ENCODE results near the gene SCARB2.

The SCARB2 gene

DNA sequence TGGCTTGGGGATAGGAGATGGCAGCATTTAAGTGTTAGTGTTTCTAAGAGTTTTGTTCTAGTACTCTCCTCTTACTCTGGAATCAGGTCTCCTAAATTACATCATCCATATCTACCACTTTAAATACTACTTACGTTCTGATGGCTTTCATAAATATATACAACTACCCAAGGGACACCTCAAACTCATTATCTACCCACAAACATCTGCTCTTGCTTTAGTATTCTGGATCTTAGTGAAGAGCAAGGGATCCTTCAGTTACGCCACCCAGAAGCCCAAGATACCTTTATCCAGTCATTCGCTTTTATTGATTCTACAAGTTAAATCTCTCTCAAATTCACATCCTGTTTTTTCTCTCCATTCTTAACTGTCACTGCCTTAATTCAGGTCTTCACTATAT is 72.4 kb downstream of the SCARB2 start:
- DNase-seq: no peak

DNA sequence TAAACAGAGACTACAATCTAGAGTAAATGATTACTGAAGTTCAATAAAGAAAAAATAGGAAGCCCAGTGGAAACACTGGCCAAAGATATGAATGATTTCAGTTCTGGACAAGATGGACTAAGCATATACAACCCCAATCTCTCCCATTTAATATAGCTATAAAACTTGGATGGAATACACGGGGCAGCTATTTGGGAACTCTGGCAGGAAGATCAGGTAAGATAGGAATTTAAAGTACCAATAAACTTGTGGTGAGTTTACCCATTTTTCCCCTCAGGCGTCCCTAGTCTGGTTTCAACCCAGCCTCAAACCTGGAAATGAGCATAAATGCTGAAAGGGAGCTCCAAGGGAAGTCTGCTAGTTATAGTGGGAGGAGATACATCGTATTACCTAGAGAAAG is 85.9 kb downstream of the SCARB2 start:
- no peak for DNase-seq

DNA sequence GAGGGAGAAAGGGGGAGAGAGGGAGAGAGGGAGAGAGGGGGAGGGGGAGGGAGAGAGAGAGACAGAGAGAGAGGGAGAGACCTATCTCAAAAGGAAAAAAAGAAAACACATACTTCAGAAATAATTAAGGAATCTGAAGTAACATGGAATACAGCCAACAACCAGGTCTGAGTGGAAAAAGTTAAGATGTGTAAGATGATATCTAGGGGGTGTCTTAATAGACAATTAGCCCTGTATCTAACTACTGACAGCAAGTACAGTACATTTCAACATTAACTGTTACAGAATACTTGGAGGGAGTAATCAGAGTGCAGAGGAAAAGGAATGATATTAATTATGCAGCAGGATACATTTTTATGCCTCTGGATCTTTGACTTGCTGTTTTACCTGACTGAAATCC is 87.8 kb downstream of the SCARB2 start:
- no peak for DNase-seq

DNA sequence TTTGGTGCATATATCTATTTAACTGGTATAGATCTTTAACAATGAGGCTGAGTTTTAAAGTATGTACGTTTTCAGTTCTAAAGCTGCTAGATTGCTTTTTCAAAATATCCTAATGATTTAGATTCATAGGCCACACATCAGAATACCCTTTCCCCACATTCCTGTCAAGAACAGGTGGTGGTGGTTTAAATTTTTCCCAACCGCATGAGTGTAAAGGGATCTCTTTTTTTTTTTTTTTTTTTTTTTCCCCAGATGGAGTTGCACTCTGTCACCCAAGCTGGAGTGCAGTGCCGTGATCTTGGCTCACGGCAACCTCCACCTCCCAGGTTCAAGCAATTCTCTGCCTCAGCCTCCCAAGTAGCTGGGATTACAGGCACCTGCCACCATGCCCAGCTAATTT is 93.4 kb downstream of the SCARB2 start:
- no peak for DNase-seq

DNA sequence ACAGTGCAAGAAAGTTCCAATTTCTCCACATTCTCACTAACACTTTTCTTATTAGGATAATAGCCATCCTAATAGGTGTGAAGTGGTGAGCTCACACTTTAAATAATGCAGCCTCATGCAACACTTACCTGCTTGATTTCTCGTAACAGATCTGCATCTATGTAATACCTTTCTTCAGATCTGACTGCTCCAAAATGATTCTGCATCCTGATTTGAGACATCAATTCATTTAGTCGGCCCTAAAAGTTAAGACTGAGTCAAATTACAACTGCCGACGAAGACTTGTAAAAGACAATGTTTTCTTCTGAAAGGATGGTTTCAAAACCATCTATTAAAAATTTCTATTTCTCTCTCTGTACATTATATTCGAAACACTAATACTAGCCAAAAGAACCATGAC is 96.1 kb downstream of the SCARB2 start:
- no peak for DNase-seq

DNA sequence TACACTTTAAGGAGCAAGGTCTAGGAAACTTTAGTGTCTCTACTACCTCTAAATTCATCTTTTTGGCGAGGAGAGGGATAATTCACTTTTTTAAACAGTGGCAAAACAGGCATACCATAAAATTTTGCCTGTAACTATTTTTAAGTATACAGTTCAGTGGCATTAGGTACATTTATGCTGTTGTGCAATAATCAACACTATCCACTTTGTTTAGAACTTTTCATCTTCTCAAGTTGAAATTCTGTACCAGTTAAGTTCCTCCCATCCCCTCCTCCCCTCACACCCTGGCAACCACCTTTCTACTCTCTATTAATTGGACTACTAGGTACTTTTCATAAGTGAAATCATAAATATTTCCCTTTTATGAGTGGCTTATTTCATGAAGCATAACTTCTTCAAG is 96.8 kb downstream of the SCARB2 start:
- DNase-seq: no peak

Measured in NCI-H1105 (cell line).